MCF 10A (cell line): ENCODE measurements around the gene FAF1. TPM values are rescaled to one million over a fixed set of nuclear protein-coding genes. Genes with fewer than 3 reads are reported as not detected.

Experiments used
- BruUV-seq: library from RNA; stranded (reverse); fragments of 400-500 nt; replicated peaks from 2 replicates; lab custom pipeline; 2021; lab: Mats Ljungman, UMichigan
- CTCF ChIA-PET: fragments of 300-600 bp; sonication (Branson Sonifier 250); formaldehyde crosslinking; extraction: SDS; loops from one replicate; lab custom pipeline; 2021; ENCODE audit warnings: antibody characterized with exemption, inconsistent platforms; lab: Yijun Ruan, JAX
- POLR2A ChIA-PET: fragments of 300-600, 350-650 bp; sonication (Branson Sonifier 250); formaldehyde crosslinking; extraction: SDS; loops from one replicate; lab custom pipeline; 2020; ENCODE audit warnings: antibody characterized with exemption, inconsistent platforms; lab: Yijun Ruan, JAX
- DNase-seq: peaks from one replicate; pipeline ENCODE4 v3.0.0-alpha.2; 2018; ENCODE audit not compliant: unreplicated experiment
- H3K27ac Mint-ChIP-seq: one replicate; pipeline ENCODE4 v1.8.0; 2022; ENCODE audit warnings: mild to moderate bottlenecking, low read depth, mixed read lengths; ENCODE audit not compliant: unreplicated experiment
- H3K27me3 Mint-ChIP-seq: one replicate; pipeline ENCODE4 v1.8.0; 2022; ENCODE audit warnings: mixed read lengths; ENCODE audit not compliant: insufficient read depth, unreplicated experiment
- H3K36me3 Mint-ChIP-seq: one replicate; pipeline ENCODE4 v1.8.0; 2022; ENCODE audit warnings: mild to moderate bottlenecking, moderate library complexity, mixed read lengths; ENCODE audit not compliant: insufficient read depth, unreplicated experiment
- H3K4me1 Mint-ChIP-seq: one replicate; pipeline ENCODE4 v1.8.0; 2022; ENCODE audit warnings: mixed read lengths; ENCODE audit not compliant: insufficient read depth, unreplicated experiment
- H3K4me3 Mint-ChIP-seq: one replicate; pipeline ENCODE4 v1.8.0; 2022; ENCODE audit warnings: mild to moderate bottlenecking, moderate library complexity, mixed read lengths; ENCODE audit not compliant: unreplicated experiment
- H3K9me3 Mint-ChIP-seq: one replicate; pipeline ENCODE4 v1.8.0; 2022; ENCODE audit warnings: mixed read lengths; ENCODE audit not compliant: unreplicated experiment
- CTCF ChIP-seq: fragments of 200-600 bp; IDR thresholded peaks from one replicate; pipeline ENCODE4 v1.8.0; 2022; ENCODE audit warnings: antibody characterized with exemption, mild to moderate bottlenecking; ENCODE audit not compliant: unreplicated experiment
- intact Hi-C: fragments of 100-400 bp; cut with micrococcal nuclease; formaldehyde crosslinking; loops from 2 replicates; pipeline ENCODE4 v1.14.1; 2022
- total RNA-seq: library from RNA; stranded (reverse); gene quantifications from 2 replicates; pipeline ENCODE4 v1.2.3, GENCODE V29; 2022

The FAF1 gene
- total RNA-seq, 1 experiment from 2014 or later = 93.2 TPM

GRCh38 chr1:50969611-50970508, 9.8 kb upstream of the FAF1 start, which contains the start of gene CDKN2C:
Gene CDKN2C, plus strand, starts transcription at chr1:50970245. Its CDS starts 124 bp downstream, at chr1:50970369.
- H3K27ac Mint-ChIP-seq = peak within 1 kb of the TSS; percentile 96
- DNase-seq = peak; percentile 87
- H3K27me3 Mint-ChIP-seq = no peaks in the 10 kb centered on the region
- TF ChIP-seq CTCF = no peak
- ChIA-PET POLR2A (interaction anchor here (0.7 to 4.7 kb wide), 18 partner anchors 9 to 549 kb away, joined by 3 to 124 read pairs (median 4); partner anchors contain the start of genes EPS15, FAF1 and RNF11), CTCF (interaction anchor here (0.5 to 2.8 kb wide), 12 partner anchors 9 to 1944 kb away, joined by 3 to 11 read pairs (median 4); partner anchors contain the start of gene FAF1)
- intact Hi-C loops = loop anchor here (5.0 to 10.0 kb wide), 4 partner anchors 43 to 215 kb away; no protein-coding TSS in a partner anchor
- no TSS peak for BruUV-seq
- peaks cover 20% of the 10 kb centered on the region for H3K4me1 Mint-ChIP-seq
- H3K4me3 Mint-ChIP-seq = peak within 1 kb of the TSS; percentile 86
- peaks cover 18% of the 10 kb centered on the region for H3K36me3 Mint-ChIP-seq
- H3K9me3 Mint-ChIP-seq = no peaks in the 10 kb centered on the region

- ChIA-PET POLR2A (interaction anchor here (0.7 to 4.7 kb wide), 14 partner anchors 9 to 550 kb away, joined by 3 to 124 read pairs (median 5); partner anchors contain the start of genes EPS15, FAF1 and RNF11), CTCF (interaction anchor here (0.5 to 2.8 kb wide), 13 partner anchors 8 to 658 kb away, joined by 3 to 14 read pairs (median 5); partner anchors contain the start of gene FAF1)
- BruUV-seq = no TSS peak
- DNase-seq = no peak
- peak overlapping the region; percentile 96 for H3K27ac Mint-ChIP-seq
- H3K9me3 Mint-ChIP-seq = no peaks in the 10 kb centered on the region
- peak overlapping the region; percentile 86 for H3K4me3 Mint-ChIP-seq
- H3K4me1 Mint-ChIP-seq = peaks cover 14% of the 10 kb centered on the region
- TF ChIP-seq CTCF = no peak
- intact Hi-C loops = loop anchor here (5.0 to 10.0 kb wide), 4 partner anchors 42 to 216 kb away; no protein-coding TSS in a partner anchor
- peaks cover 11% of the 10 kb centered on the region for H3K36me3 Mint-ChIP-seq
- H3K27me3 Mint-ChIP-seq = no peaks in the 10 kb centered on the region
Observed at GRCh38 chr1:50968821-50969610, 8.9 kb upstream of the FAF1 start.

GRCh38 chr1:50968158-50968820, 8.2 kb upstream of the FAF1 start:
- DNase-seq = peak; percentile 91
- TF ChIP-seq CTCF = peak; percentile 42
- Mint-ChIP-seq H3K4me3 (peak overlapping the region; percentile 86), H3K9me3 (no peaks in the 10 kb centered on the region), H3K36me3 (peaks cover 11% of the 10 kb centered on the region), H3K4me1 (peaks cover 8% of the 10 kb centered on the region), H3K27ac (peak overlapping the region; percentile 95), H3K27me3 (no peaks in the 10 kb centered on the region)
- ChIA-PET POLR2A (interaction anchor here (0.6 to 4.7 kb wide), 14 partner anchors 8 to 551 kb away, joined by 3 to 124 read pairs (median 5); partner anchors contain the start of genes EPS15, FAF1 and RNF11), CTCF (interaction anchor here (0.5 to 2.8 kb wide), 11 partner anchors 8 to 659 kb away, joined by 3 to 14 read pairs (median 6); partner anchors contain the start of gene FAF1)
- intact Hi-C loops = loop anchor here (5.0 to 10.0 kb wide), 4 partner anchors 41 to 217 kb away; no protein-coding TSS in a partner anchor
- TSS peak; percentile 41 for BruUV-seq
